H1 (cell line): ENCODE results near the gene C14orf119. TPM values are rescaled to one million over a fixed set of nuclear protein-coding genes. Genes with fewer than 3 reads are reported as not detected.

ENCODE experiments used
- CBX5 ChIP-seq: fragments of 300-800, 300-1000 bp; sonication (generic); IDR thresholded peaks from 2 replicates; pipeline ENCODE4 v1.7.1; 2016; ENCODE audit warnings: antibody characterized with exemption, low read length, low read depth
- GTF2F1 ChIP-seq: IDR thresholded peaks from 2 replicates; pipeline ENCODE4 v1.6.1; 2012; ENCODE audit warnings: low read depth, low read length, improper control_type of control experiment, borderline replicate concordance
- KDM1A ChIP-seq: fragments of 200-600, 300-600 bp; sonication (generic); IDR thresholded peaks from 2 replicates; pipeline ENCODE4 v1.7.1; 2016; ENCODE audit warnings: mild to moderate bottlenecking, low read length, borderline replicate concordance
- POLR2A ChIP-seq, 2 experiments: IDR thresholded peaks; 1 replicate in 1 of 2; 2 replicates in 1 of 2; pipeline ENCODE4 v1.6.1; 2011; ENCODE audit warnings: low read depth in 2 of 2, low read length in 2 of 2, mild to moderate bottlenecking in 2 of 2; ENCODE audit errors: control extremely low read depth in 1 of 2
- RBBP5 ChIP-seq: IDR thresholded peaks from 2 replicates; pipeline ENCODE4 v1.7.1; 2012; ENCODE audit warnings: low read depth, mild to moderate bottlenecking, inconsistent platforms, low read length, moderate library complexity, borderline replicate concordance
- RFX5 ChIP-seq: IDR thresholded peaks from 2 replicates; pipeline ENCODE4 v1.6.1; 2011; ENCODE audit warnings: low read depth, low read length, improper control_type of control experiment, borderline replicate concordance
- SP1 ChIP-seq: IDR thresholded peaks from 2 replicates; pipeline ENCODE4 v1.6.1; 2011; ENCODE audit warnings: low read depth, low read length
- TAF7 ChIP-seq: optimal IDR thresholded peaks from 2 replicates; pipeline ENCODE3; 2011; ENCODE audit warnings: low read depth, mild to moderate bottlenecking, inconsistent platforms, low read length, moderate library complexity, borderline replicate concordance
- polyA plus RNA-seq, 7 experiments: library from polyadenylated mRNA; depleted of rRNA in 3 of 7; stranded (reverse) in 5 of 7; unstranded in 2 of 7; fragments of >200 nt in 5 of 7; fragments of 200-250 nt in 2 of 7; gene quantifications; 1 replicate in 5 of 7; 2 replicates in 1 of 7; 4 replicates in 1 of 7; pipeline versions ENCODE4 v1.2.1 to v1.2.3, GENCODE V29; 2011 to 2013; ENCODE audit warnings: missing spikeins in 2 of 7, mixed read lengths in 2 of 7
- total RNA-seq: library from RNA; stranded (reverse); fragmentation: NEBNext Ultra II Directional; extraction: Animal tissue kit (Norgen Biotek cat#: 25700); gene quantifications from 2 replicates; pipeline ENCODE4 v1.2.1, GENCODE V29; 2021

C14orf119 gene
- total and polyA plus RNA-seq, 2 of the 8 experiments (the other 6 are each of a cell fraction or from before 2014, with no cell fraction given) = 78.1 to 94.0 TPM

GRCh38 chr14:23086565-23086964 lies 8.7 kb upstream of the C14orf119 start (continued):
- TF ChIP-seq CBX5 (no peak), RBBP5 (no peak), TAF7 (no peak), RFX5 (no peak), GTF2F1 (no peak), KDM1A (no peak), POLR2A (IDR thresholded peaks at IDR 0.05; ENCODE audit: control extremely low read depth in 1 of 2, low read depth in 2 of 2, low read length in 2 of 2) (no peak), SP1 (no peak)
